Measurements from ENCODE around the gene PSENEN.

DNA sequence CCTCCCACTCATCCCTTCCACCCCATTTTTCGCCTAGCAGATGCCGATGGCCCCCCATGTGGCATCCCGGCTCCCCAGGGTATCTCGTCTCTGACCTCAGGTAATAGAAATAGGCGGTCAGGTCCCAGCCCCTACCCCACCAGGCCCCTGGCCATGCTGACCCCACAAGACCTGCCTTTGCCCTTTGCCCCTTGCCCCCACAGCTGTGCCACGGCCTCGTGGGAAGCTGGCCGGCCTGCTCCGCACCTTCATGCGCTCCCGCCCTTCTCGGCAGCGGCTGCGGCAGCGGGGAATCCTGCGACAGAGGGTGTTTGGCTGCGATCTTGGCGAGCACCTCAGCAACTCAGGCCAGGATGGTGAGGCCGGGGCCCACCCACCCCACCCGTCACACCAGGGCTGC, 35.3 kb downstream of the PSENEN start:
- TF ChIP-seq ATF2 (tag by site-specific recombination; IDR thresholded peaks at IDR 0.05; ENCODE audit: low read depth) (no peak), ZNF626 (tag by site-specific recombination; IDR thresholded peaks at IDR 0.05) (no peak), ZNF121 (tag by site-specific recombination; IDR thresholded peaks at IDR 0.05) (no peak), ZNF350 (tag by site-specific recombination; IDR thresholded peaks at IDR 0.05) (no peak), INSM2 (tag by site-specific recombination; IDR thresholded peaks at IDR 0.05) (no peak), WT1 (tag by site-specific recombination; IDR thresholded peaks at IDR 0.05) (no peak), ZNF335 (tag by site-specific recombination; conservative IDR thresholded peaks at IDR 0.05) (no peak)
- TF ChIP-seq, protein P1, sequence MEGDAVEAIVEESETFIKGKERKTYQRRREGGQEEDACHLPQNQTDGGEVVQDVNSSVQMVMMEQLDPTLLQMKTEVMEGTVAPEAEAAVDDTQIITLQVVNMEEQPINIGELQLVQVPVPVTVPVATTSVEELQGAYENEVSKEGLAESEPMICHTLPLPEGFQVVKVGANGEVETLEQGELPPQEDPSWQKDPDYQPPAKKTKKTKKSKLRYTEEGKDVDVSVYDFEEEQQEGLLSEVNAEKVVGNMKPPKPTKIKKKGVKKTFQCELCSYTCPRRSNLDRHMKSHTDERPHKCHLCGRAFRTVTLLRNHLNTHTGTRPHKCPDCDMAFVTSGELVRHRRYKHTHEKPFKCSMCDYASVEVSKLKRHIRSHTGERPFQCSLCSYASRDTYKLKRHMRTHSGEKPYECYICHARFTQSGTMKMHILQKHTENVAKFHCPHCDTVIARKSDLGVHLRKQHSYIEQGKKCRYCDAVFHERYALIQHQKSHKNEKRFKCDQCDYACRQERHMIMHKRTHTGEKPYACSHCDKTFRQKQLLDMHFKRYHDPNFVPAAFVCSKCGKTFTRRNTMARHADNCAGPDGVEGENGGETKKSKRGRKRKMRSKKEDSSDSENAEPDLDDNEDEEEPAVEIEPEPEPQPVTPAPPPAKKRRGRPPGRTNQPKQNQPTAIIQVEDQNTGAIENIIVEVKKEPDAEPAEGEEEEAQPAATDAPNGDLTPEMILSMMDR (tag by site-specific recombination; IDR thresholded peaks at IDR 0.05), result no peak
